ENCODE data around the gene TNRC6C.
"Not testable (repeated sequence)": the region's sequence is repeated elsewhere in the genome, so short reads cannot be mapped to it uniquely, and the experiment has no call there.

The TNRC6C gene

GRCh38 chr17:78096093-78096492 is 137.6 kb downstream of the TNRC6C start:
- no peak for DNase-seq

GRCh38 chr17:78101112-78101511 is 142.6 kb downstream of the TNRC6C start:
- no peak for DNase-seq

GRCh38 chr17:78101542-78101941 is 143.0 kb downstream of the TNRC6C start:
- no peak for DNase-seq

- DNase-seq, result no peak
Measured at GRCh38 chr17:78103311-78103710, 144.8 kb downstream of the TNRC6C start.

GRCh38 chr17:78104540-78104941 is 146.0 kb downstream of the TNRC6C start:
- no peak for DNase-seq

GRCh38 chr17:78105101-78105500 is 146.6 kb downstream of the TNRC6C start:
- DNase-seq, result no peak

- no peak for DNase-seq
Measured at GRCh38 chr17:78105551-78105950, 147.0 kb downstream of the TNRC6C start.

- DNase-seq, result no peak
Measured at GRCh38 chr17:78106211-78106610, 147.7 kb downstream of the TNRC6C start.

- no peak for DNase-seq
Measured at GRCh38 chr17:78107457-78107856, 149.0 kb downstream of the TNRC6C start.

- no peak for DNase-seq
Measured at GRCh38 chr17:78107976-78108725, 149.6 kb downstream of the TNRC6C start.

- DNase-seq, result no peak
Measured at GRCh38 chr17:78108726-78109488, 150.4 kb downstream of the TNRC6C start.

- DNase-seq, result no peak
Measured at GRCh38 chr17:78109489-78109761, 150.9 kb downstream of the TNRC6C start.

GRCh38 chr17:78110363-78111015 is 152.0 kb downstream of the TNRC6C start:
- no peak for DNase-seq

- no peak for DNase-seq
Measured at GRCh38 chr17:78111016-78111726, 152.7 kb downstream of the TNRC6C start.

GRCh38 chr17:78111727-78112517 is 153.4 kb downstream of the TNRC6C start:
- DNase-seq, result no peak

GRCh38 chr17:78112518-78113471 is 154.3 kb downstream of the TNRC6C start:
- DNase-seq, result peak; percentile 58

GRCh38 chr17:78113804-78114785 is 155.6 kb downstream of the TNRC6C start:
- DNase-seq, result no peak

GRCh38 chr17:78114831-78115723 is 156.6 kb downstream of the TNRC6C start:
- DNase-seq, result no peak

GRCh38 chr17:78115803-78116202 is 157.3 kb downstream of the TNRC6C start:
- not testable (repeated sequence) for DNase-seq
